ENCODE data around the gene CORT.

- TF ChIP-seq CTCF (IDR thresholded peaks at IDR 0.05) (no peak), POLR2A (IDR thresholded peaks at IDR 0.05) (no peak)
Measured at GRCh38 chr1:10401281-10401680, 48.5 kb upstream of the CORT start.

Data from Peyer's patch (tissue), 4 donors.